GM18505 (cell line): ENCODE data around the gene GPRC5A.

Experiments used
- ATAC-seq: cut with Tn5 transposase; IDR thresholded peaks from one replicate; pipeline ENCODE4 v1.9.1; 2021; ENCODE audit not compliant: unreplicated experiment
- POLR2A ChIP-seq: IDR thresholded peaks from 4 replicates; pipeline ENCODE4 v1.6.1; 2011; ENCODE audit warnings: borderline replicate concordance; ENCODE audit not compliant: insufficient read depth, insufficient read length; ENCODE audit errors: extremely low read depth

Gene GPRC5A

DNA sequence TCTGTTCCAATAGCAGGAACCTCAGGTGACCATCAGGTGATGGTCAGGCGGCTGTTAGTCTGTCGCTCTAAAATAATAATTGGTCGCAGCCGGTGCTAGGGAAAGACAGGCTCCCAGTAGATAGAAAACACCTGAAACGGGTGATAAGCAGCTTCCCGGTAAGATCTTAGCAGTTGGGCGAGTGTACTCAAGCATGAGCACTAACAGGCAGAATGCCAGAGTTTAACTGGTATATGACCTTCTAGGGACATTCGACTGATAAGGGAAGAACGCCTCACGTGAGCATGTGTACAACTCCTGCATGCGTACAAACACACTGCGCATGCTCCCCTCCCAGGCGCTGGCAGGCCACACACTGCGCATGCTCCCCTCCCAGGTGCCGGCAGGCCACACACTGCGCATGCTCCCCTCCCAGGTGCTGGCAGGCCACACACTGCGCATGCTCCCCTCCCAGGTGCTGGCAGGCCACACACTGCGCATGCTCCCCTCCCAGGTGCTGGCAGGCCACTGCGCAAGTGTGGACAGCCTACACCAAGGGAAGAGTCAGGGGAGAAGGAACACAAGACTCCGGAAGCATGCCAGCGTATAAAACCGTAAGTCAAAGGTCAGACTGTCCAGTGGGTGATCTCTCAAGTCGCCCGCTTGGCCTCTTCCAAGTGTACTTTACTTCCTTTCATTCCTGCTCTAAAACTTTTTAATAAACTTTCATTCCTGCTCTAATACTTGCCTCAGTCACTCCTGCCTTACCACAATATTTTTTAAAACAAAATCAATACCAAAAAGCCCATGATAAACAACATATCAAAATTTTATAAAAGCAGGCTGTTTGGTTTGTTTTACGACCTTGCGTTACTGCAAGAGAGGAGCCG lies 36.1 kb downstream of the GPRC5A start:
- ATAC-seq, result no peak
- no peak for TF ChIP-seq POLR2A

DNA sequence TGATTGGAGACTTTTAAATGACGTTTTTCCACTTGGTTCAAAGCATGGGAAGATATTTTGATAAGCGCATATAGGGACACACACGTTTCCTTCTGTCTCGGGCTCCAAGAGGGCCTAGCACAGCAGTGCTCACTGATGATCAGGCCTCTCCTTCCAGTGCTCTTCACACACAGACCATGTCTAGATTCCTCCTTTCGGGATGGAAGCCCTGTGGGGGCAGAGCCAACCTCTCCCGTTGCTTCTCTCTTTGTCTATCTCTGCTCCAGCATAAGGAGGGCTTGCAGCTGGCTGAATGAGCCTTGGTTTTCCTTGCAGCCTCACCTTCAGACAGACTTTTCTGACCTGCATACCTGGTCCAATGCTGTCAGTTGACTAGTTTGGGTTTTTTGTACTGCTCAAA lies 38.3 kb downstream of the GPRC5A start:
- no peak for ATAC-seq
- TF ChIP-seq POLR2A, result no peak

- no peak for ATAC-seq
- TF ChIP-seq POLR2A, result no peak
These were observed 39.4 kb downstream of the GPRC5A start for GRCh38 chr12:12930633-12931219.

DNA sequence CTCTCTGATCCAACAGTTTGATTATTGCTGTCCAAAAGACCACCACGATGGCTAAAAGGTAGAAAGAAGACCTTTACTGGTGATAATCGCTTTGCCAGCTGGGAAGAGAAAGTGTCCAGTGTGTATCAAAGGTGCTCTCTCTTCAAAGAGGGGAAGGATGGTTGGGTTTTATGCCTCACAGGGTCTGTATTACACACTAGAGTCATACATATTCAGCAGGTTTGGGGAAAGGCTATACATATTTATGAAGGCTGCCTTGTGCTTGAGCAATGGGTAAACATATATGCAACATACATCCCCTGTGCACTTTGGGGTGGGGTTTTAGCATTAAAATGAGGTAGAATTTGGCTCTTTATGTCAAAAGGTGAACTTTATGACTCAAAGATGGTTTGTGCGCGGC lies 42.4 kb downstream of the GPRC5A start:
- TF ChIP-seq POLR2A, result no peak
- ATAC-seq, result no peak

GRCh38 chr12:12934556-12934955 lies 43.2 kb downstream of the GPRC5A start:
- TF ChIP-seq POLR2A, result no peak
- ATAC-seq, result no peak

- no peak for ATAC-seq
- TF ChIP-seq POLR2A, result no peak
These were observed 45.7 kb downstream of the GPRC5A start for GRCh38 chr12:12936983-12937491.

DNA sequence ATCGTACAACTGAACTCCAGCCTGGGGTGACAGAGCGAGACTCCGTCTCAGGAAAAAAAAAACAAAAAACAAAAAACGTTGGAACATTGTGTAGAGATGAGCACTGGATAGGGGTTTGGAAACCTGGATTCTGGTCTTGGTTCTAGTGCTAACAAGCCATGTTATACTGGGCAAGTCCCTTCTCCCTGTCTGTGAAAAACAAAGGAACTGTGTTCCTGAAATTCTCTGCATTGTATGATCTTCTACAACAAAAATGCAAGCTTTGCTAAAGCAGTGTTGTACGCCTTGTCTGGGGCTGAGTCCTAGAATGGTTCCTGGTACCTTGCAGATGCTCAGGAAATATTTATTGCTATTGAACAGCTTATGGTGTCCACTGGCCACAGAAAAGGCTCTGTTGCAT lies 47.2 kb downstream of the GPRC5A start:
- no peak for ATAC-seq
- no peak for TF ChIP-seq POLR2A

DNA sequence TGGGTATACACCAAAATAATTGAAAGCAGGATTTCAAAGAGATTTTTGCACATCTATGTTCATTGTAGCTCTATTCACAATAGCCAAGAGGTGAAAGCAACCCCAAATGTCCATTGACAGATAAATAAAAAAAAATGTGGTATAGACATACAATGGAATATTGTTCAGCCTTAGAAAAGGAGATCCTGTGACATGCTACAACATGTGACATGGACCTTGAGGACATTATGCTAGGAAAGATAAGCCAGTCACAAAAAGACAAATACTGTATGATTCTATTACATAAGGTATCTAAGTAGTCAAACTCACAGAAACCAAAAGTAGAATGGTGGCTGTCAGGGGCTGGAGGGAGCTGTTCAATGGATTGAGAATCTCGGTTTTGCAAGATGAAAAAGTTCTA lies 48.5 kb downstream of the GPRC5A start:
- ATAC-seq, result no peak
- TF ChIP-seq POLR2A, result no peak

GRCh38 chr12:12941450-12942350 lies 50.3 kb downstream of the GPRC5A start:
- no peak for TF ChIP-seq POLR2A
- ATAC-seq, result no peak

- TF ChIP-seq POLR2A, result no peak
- ATAC-seq, result no peak
These were observed 52.4 kb downstream of the GPRC5A start for GRCh38 chr12:12943586-12944260.

GRCh38 chr12:12945591-12945990 lies 54.2 kb downstream of the GPRC5A start:
- TF ChIP-seq POLR2A, result no peak
- ATAC-seq, result no peak

- no peak for TF ChIP-seq POLR2A
These were observed 55.5 kb downstream of the GPRC5A start for GRCh38 chr12:12946686-12947355.

More at GRCh38 chr12:12946686-12947355, 55.5 kb downstream of the GPRC5A start:
- ATAC-seq, result no peak
